Astrocyte (in vitro differentiated cells and primary cell): ENCODE measurements around the gene CTSK.

Experiments
- EZH2 ChIP-seq: IDR thresholded peaks from 2 replicates; pipeline ENCODE4 v1.6.1; 2012; ENCODE audit warnings: mild to moderate bottlenecking, low read length, inconsistent platforms; ENCODE audit not compliant: insufficient read depth
- TF ChIP-seq, protein P1 (sequence below): IDR thresholded peaks from 2 replicates; pipeline ENCODE4 v1.5.1; 2011; ENCODE audit warnings: low read depth, mild to moderate bottlenecking, inconsistent platforms, low read length, moderate library complexity; ENCODE audit not compliant: insufficient read depth

DNA sequence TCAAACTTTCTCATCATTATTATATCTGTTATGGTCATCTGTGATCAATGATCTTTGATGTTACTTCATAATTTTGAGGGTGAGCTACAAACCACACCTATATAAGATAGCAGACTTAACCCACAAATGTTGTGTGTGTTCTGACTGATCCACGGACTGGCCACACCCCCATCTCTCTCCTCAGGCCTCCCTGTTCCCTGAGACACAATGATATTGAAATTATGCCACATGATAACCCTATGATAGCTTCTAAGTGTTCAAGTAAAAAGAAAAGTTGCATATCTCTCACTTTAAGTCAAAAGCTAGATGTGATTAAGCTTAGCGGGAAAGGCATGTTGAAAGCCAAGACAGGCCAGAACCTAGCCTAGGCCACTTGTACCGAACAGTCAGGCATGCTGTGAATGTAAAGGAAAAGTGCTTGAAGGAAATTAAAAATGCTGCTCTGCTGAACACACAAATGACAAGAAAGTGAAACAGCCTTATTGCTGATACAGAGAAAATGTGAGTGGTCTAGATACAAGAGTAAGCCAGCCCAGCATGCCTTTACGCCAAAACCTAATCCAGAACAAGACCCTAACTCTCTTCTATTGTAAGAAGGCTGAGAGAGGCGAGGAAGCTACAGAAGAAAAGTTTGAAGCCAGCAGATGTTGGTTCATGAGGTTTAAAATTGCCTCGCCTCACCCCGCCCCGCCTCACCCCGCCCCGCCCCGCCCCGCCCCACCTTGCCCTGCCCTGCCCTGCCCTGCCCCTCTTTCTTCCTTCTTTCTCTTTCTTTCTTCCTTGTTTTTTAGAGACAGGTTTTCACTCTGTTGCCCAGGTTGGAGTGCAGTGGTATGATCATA is 59.0 kb downstream of the CTSK start:
- TF ChIP-seq, protein P1, sequence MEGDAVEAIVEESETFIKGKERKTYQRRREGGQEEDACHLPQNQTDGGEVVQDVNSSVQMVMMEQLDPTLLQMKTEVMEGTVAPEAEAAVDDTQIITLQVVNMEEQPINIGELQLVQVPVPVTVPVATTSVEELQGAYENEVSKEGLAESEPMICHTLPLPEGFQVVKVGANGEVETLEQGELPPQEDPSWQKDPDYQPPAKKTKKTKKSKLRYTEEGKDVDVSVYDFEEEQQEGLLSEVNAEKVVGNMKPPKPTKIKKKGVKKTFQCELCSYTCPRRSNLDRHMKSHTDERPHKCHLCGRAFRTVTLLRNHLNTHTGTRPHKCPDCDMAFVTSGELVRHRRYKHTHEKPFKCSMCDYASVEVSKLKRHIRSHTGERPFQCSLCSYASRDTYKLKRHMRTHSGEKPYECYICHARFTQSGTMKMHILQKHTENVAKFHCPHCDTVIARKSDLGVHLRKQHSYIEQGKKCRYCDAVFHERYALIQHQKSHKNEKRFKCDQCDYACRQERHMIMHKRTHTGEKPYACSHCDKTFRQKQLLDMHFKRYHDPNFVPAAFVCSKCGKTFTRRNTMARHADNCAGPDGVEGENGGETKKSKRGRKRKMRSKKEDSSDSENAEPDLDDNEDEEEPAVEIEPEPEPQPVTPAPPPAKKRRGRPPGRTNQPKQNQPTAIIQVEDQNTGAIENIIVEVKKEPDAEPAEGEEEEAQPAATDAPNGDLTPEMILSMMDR, result no peak
- no peak for TF ChIP-seq EZH2
